Measurements from ENCODE around the gene CLDND2.

Gene CLDND2

DNA sequence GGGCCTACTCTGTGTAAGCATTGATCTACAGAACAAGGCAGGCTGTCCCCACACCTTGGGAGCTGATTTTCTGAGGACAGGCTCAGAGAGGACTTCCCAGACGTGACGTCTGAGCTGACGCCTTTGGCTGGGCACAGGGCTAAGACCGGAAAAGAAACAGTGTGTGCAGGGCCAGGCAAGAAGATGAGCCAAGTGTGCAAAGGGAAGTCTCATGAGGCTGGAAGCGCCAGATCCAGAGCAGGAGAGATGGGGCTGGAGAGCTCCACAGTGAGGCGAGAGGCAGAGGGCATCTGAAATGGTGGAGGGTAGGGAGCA lies 44.7 kb downstream of the CLDND2 start:
- Histone ChIP-seq H3K4me3 (ENCODE audit: low read length) (no peak overlapping the region), H3K4me2 (ENCODE audit: low read length) (no peak overlapping the region), H3K9me2 (replicated peaks; ENCODE audit: control insufficient read depth, low read length) (no peaks in the 10 kb centered on the region), H3K9me3 (ENCODE audit: control insufficient read depth, insufficient read depth, low read length) (no peaks in the 10 kb centered on the region), H3K4me1 (ENCODE audit: control insufficient read depth, low read length) (no peaks in the 10 kb centered on the region), H4K20me1 (ENCODE audit: control insufficient read depth, insufficient read depth, low read depth, low read length) (no peaks in the 10 kb centered on the region), H3K79me2 (ENCODE audit: control insufficient read depth, low read length) (no peaks in the 10 kb centered on the region), H3K27me3 (ENCODE audit: control insufficient read depth, low read length) (no peaks in the 10 kb centered on the region), H3F3A (ENCODE audit: control insufficient read depth, insufficient read depth) (no peaks in the 10 kb centered on the region), H3K27ac (ENCODE audit: low read depth, low read length) (no peak overlapping the region), H3K36me3 (ENCODE audit: control insufficient read depth, low read length) (no peaks in the 10 kb centered on the region)
- TF ChIP-seq, protein P1, sequence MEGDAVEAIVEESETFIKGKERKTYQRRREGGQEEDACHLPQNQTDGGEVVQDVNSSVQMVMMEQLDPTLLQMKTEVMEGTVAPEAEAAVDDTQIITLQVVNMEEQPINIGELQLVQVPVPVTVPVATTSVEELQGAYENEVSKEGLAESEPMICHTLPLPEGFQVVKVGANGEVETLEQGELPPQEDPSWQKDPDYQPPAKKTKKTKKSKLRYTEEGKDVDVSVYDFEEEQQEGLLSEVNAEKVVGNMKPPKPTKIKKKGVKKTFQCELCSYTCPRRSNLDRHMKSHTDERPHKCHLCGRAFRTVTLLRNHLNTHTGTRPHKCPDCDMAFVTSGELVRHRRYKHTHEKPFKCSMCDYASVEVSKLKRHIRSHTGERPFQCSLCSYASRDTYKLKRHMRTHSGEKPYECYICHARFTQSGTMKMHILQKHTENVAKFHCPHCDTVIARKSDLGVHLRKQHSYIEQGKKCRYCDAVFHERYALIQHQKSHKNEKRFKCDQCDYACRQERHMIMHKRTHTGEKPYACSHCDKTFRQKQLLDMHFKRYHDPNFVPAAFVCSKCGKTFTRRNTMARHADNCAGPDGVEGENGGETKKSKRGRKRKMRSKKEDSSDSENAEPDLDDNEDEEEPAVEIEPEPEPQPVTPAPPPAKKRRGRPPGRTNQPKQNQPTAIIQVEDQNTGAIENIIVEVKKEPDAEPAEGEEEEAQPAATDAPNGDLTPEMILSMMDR (IDR thresholded peaks at IDR 0.05; ENCODE audit: low read depth, low read length, poor library complexity, severe bottlenecking) = no peak
- TF ChIP-seq EZH2phosphoT487 (IDR thresholded peaks at IDR 0.05; ENCODE audit: borderline replicate concordance, low read length) = no peak

DNA sequence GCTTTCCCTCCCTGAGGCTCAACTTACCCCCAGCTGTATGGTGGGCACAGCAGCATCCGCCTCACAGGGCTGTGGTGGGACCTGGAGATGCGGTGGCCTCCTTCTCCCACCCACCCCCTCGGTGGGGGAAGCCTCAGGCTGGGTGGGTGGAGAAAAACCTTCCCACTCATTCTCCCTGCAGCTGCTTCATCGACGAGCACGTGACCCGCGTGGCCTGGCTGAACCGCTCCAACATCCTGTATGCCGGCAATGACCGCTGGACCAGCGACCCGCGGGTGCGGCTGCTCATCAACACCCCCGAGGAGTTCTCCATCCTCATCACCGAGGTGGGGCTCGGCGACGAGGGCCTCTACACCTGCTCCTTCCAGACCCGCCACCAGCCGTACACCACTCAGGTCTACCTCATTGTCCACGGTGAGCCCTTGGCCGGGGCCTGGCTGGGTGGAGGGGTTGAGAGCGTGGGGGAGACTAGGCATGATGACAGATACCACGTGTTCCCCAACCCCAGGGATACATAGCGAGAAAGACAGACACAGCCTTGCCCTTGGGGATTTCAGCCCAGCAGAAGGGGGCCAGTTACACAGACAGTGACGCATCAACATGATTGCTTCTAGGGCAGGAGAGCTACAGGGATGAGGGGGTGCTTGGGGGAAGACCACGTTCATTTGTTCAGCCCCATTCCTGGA lies 45.2 kb downstream of the CLDND2 start:
- H3F3A ChIP-seq (ENCODE audit: control insufficient read depth, insufficient read depth) = no peaks in the 10 kb centered on the region
- no peaks in the 10 kb centered on the region for H3K9me3 ChIP-seq (ENCODE audit: control insufficient read depth, insufficient read depth, low read length)
- TF ChIP-seq EZH2phosphoT487 (IDR thresholded peaks at IDR 0.05; ENCODE audit: borderline replicate concordance, low read length) = no peak
- TF ChIP-seq, protein P1 (IDR thresholded peaks at IDR 0.05; ENCODE audit: low read depth, low read length, poor library complexity, severe bottlenecking) = no peak
- H3K27ac ChIP-seq (ENCODE audit: low read depth, low read length) = no peak overlapping the region
- no peak overlapping the region for H3K4me2 ChIP-seq (ENCODE audit: low read length)
- no peak overlapping the region for H3K4me3 ChIP-seq (ENCODE audit: low read length)
- no peaks in the 10 kb centered on the region for H3K4me1 ChIP-seq (ENCODE audit: control insufficient read depth, low read length)
- no peaks in the 10 kb centered on the region for H3K27me3 ChIP-seq (ENCODE audit: control insufficient read depth, low read length)
- no peaks in the 10 kb centered on the region for H3K9me2 ChIP-seq (replicated peaks; ENCODE audit: control insufficient read depth, low read length)
- no peaks in the 10 kb centered on the region for H3K36me3 ChIP-seq (ENCODE audit: control insufficient read depth, low read length)
- H3K79me2 ChIP-seq (ENCODE audit: control insufficient read depth, low read length) = no peaks in the 10 kb centered on the region
- H4K20me1 ChIP-seq (ENCODE audit: control insufficient read depth, insufficient read depth, low read depth, low read length) = no peaks in the 10 kb centered on the region

DNA sequence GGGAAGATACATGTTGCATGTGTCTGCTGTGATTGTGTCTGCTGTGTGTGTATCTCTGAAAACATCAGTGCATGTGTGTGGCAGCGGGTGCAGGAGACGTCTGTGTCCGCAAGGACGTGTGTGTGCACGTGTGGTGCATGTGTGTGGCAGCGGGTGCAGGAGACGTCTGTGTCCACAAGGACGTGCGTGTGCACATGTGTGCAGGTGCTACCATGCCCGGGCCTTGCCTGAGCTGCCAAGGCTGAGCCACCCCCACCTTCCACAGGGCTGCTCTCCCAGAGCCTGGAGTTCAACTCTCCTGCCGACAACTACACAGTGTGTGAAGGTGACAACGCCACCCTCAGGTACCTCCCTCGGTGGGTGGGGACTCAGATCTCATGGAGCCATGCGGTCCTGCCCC lies 47.0 kb downstream of the CLDND2 start:
- Histone ChIP-seq H3K4me3 (ENCODE audit: low read length) (no peak overlapping the region), H3K4me2 (ENCODE audit: low read length) (no peak overlapping the region), H3K79me2 (ENCODE audit: control insufficient read depth, low read length) (no peaks in the 10 kb centered on the region), H3K9me2 (replicated peaks; ENCODE audit: control insufficient read depth, low read length) (no peaks in the 10 kb centered on the region), H3K4me1 (ENCODE audit: control insufficient read depth, low read length) (no peaks in the 10 kb centered on the region), H4K20me1 (ENCODE audit: control insufficient read depth, insufficient read depth, low read depth, low read length) (no peaks in the 10 kb centered on the region), H3K36me3 (ENCODE audit: control insufficient read depth, low read length) (no peaks in the 10 kb centered on the region), H3K27ac (ENCODE audit: low read depth, low read length) (no peak overlapping the region), H3F3A (ENCODE audit: control insufficient read depth, insufficient read depth) (no peaks in the 10 kb centered on the region), H3K27me3 (ENCODE audit: control insufficient read depth, low read length) (no peaks in the 10 kb centered on the region), H3K9me3 (ENCODE audit: control insufficient read depth, insufficient read depth, low read length) (no peaks in the 10 kb centered on the region)
- TF ChIP-seq, protein P1 (IDR thresholded peaks at IDR 0.05; ENCODE audit: low read depth, low read length, poor library complexity, severe bottlenecking) = no peak
- no peak for TF ChIP-seq EZH2phosphoT487 (IDR thresholded peaks at IDR 0.05; ENCODE audit: borderline replicate concordance, low read length)
